GM19025 (cell line): ENCODE data around the gene MARCOL.

ENCODE experiments used
- ATAC-seq: cut with Tn5 transposase; IDR thresholded peaks from one replicate; pipeline ENCODE4 v1.9.1; 2021; ENCODE audit warnings: mild to moderate bottlenecking, low read depth, moderate library complexity; ENCODE audit not compliant: unreplicated experiment

MARCOL gene

GRCh38 chr5:148238418-148238794 is at the start of gene MARCOL:
TSS of gene MARCOL (plus strand) at chr5:148238525. CDS start at chr5:148238598, 73 bp downstream.
- no peak for ATAC-seq

DNA sequence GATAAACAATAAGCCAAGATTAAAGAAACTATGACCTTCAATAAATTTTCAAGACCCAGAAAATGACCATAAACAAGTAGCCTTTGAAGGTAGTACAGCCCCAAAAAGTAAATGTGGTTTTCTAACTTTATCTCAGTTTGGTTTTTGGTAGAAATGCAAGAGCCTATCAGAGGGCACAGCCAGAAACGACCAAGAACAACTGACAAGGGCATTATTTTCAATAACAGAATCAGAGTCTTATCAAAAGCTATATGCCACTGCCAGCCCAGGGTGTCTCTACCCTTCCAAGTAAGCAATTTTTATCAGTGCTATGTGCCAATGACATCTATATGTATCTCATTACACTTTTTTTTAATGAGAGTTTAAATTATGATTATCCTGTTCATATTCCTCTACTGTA is 47.3 kb upstream of the MARCOL start:
- ATAC-seq, result no peak

DNA sequence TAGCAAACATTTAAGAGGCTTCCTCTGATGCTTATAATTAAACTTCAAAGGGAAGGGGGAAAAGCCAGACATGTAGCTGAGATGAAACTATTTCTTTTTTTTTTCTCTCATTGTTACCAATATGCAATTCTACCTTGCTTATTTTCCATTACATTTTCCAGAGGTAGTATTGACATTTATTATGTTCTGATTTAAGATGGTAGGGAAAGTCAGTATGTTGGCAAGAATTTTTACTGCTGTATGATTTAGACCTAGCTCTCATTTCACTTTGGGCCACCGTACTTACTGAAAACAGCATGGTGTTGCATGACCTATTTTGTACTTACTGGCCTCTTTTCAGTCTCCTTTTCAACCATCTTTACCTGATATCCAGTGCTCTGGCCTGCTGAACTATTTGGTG is 45.1 kb upstream of the MARCOL start:
- no peak for ATAC-seq

DNA sequence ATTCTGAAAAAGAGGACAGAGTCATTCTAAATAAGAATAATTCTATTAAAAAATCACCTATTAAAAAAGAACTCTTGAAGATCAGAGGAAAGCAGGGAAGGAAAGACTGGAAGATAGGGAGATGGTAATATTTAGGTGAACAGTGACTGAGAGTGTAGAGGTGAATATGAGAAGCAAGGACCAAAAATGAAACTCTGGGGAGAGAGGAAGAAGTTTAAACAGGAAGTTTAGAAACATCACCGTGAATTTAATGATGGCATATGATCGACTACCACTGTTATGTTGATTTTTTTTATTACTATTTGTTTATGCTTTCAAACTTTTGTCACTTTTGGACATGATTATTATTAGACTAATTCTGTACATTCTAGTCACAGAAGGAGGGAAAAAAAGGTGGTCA is 37.2 kb upstream of the MARCOL start:
- ATAC-seq, result no peak

GRCh38 chr5:148202531-148203203 is 35.7 kb upstream of the MARCOL start, which contains the start of gene SPINK6:
TSS of gene SPINK6 (plus strand) at chr5:148203042. CDS start at chr5:148203097, 55 bp downstream.
- ATAC-seq, result no peak

GRCh38 chr5:148205044-148205806 is 33.1 kb upstream of the MARCOL start:
- ATAC-seq, result no peak

DNA sequence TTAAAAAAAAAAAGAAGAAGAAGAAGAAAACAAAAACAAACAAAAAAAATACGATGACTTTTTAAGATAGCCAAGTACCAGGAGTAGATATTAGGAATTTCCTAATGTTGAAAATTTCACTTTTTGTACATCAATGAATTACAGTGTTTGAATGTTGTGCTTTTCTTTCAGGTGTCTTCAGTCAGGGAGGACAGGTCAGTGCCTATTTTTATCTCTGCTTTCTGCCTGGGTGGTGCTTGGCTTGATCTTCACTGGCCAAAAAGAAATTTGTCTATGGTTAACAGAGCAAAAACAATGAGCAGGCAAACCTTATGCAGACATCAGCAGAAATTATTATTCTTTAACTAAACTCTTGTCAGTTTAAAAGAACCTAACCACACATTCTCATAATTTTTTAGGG is 32.5 kb upstream of the MARCOL start:
- ATAC-seq, result no peak

DNA sequence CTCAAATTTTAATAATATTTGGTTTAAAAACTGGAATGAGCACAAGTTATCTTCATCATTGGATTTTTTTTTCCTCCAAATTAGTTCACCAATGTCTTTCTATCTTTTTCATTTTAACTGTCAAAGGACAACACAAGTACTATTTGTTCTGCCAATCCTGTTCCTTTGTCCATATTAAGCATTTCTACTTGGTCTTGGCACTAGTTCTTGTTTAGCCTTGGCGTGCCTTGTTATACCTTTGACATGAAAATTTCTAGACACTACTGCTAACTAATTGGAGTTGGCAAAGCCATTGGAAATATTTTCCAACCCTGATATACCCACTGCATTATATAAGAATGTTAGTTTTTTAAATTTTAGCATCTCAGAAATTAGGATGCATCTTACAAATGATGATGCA is 31.7 kb upstream of the MARCOL start:
- no peak for ATAC-seq

DNA sequence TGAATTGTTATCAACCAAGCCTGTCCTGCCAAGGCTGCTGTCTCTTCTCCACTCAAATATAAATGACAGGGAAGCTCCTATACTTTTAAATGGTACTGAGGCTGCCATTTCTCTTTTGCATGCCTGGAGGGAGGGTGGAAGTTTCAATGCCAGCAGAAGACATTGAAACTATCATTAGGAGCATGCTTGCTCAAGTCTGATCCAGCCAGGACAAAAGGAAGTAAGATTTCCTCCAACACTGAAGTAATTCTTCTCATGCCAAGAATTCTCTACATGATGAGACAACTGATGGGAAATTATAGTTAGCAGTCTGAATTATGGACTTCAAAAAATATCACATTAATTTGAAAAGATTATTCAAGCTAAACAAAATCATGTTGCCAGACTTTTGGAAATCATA is 30.1 kb upstream of the MARCOL start:
- no peak for ATAC-seq

GRCh38 chr5:148209151-148209770 is 29.1 kb upstream of the MARCOL start:
- no peak for ATAC-seq

DNA sequence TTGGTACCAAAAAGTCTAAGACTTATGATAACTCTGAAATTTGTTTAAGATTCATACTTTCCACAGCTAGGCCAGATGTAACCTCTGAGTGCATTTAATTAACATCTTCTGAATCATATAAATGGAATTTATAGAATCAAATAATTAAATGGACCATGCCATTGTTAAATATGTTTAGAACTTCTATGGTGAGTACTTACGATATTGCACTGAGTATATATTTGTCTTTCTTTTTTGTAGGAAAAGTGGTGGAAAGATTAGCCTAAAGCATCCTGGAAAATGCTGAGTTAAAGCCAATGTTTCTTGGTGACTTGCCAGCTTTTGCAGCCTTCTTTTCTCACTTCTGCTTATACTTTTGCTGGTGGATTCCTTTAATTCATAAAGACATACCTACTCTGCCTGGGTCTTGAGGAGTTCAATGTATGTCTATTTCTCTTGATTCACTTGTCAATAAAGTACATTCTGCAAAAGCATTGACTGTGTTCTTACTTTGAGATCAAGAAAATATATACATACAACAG is 23.6 kb upstream of the MARCOL start:
- ATAC-seq, result no peak

DNA sequence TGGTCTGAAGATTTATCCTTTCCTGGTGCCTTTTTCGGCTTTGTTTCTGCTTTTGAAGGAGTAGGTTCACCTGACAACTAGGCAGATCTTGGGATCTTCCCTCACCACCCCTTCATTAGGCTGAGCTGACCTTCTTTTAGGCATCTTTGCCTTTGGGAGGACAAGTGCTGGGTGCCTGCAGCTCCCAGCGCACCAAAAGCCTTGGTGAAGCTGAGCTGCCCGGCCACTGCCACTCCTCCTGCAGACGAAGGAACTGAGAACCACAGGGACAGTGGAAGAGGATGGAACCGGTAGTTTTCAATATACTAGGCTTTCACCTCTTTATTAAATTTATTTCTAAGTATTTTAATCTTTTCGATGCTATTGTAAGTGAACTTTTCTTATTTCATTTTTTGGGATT is 16.8 kb upstream of the MARCOL start:
- no peak for ATAC-seq

DNA sequence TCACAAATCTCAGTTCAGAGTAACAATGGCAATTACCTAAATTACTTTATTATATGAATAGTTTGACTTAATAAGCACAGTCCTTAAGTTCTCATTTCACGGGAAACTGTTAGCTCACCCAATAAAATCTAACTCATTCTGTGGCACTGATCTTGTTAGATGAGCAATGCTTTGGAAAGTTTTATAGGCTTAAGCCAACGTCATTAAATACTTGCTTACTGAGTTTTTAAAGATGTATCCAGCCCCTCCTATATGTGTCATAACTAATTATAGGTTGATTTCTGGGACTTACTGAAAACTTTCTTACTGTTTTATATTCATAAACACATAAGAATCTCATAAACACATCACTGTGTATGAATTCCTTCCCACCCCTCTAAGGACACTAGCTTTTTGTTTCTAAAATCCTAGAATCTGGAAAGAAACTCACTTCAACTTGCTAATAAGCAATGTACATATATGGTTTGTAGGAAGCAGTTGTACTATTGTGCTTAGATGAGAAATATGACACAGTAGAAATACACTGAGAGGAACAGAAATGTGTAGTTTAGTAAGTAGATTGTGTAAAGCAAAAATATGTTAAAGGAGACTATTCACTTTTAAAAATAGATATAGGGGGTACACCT is 14.1 kb upstream of the MARCOL start:
- ATAC-seq, result no peak

DNA sequence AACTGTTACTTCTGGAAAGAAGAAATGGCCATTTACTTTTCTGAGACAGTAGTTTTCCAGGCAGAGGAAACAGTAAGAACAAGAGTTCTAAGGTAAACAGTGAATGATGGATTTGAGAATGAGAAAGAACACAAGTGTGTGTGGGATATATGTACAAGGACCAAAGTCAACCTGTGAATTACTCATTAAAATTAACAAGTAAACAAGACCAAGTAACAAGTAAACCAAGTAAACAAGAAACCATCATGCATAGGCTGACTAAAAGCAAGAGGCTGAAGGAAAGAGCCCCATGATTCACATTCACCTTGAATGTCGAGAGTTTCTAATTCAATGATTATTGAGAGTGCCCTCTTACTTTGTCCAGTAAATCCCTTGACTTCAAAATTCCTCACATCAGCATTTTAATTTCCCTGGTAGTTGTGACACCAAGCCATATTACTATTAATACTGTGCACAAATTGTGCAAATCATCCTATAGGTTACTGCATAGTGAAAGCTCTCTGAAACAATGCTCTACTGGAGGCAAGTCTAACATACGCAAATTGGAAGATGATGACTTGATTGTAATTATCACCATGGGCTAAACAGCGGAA is 9.8 kb upstream of the MARCOL start:
- ATAC-seq, result no peak

DNA sequence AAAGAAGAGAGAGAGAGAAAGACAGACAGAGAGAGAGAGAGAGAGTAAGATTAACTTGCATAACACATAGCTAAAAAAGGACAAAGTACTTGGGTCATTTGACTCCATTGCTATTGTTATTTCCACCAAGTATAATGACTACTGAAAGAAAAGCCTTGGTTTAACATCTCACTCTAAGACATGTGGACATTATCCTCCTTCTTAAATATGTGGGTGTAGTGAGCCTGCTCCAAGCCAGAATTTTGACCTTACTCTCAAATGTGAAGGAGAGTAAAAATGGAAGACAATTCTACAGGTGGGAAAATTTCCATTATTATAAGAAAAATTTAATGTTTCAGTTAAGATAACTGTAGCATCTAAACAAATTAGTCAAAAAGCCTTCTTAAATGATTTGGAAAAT is 8.5 kb upstream of the MARCOL start:
- ATAC-seq, result no peak

GRCh38 chr5:148230240-148230639 is 8.1 kb upstream of the MARCOL start:
- no peak for ATAC-seq

GRCh38 chr5:148237785-148238417 is 424 bp upstream of the MARCOL start:
- no peak for ATAC-seq

GRCh38 chr5:148248894-148249293 is 10.6 kb downstream of the MARCOL start:
- no peak for ATAC-seq

DNA sequence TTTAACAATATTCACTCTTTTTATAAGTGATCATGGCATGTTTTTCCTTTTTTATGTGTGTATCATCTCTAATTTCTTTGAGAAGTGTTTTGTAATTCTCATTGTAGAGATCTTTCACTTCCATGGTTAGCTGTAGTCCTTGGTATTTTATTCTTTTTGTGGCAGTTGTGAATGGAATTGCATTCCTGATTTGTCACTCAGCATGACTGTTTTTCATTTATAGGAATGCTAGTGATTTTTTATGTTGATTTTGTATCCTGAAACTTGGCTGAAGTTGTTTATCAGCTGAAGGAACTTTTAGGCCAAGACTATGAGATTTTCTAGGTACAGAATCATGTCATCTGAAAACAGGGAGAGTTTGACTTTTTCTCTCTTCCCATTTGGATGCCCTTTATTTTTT is 17.1 kb downstream of the MARCOL start:
- no peak for ATAC-seq

- no peak for ATAC-seq
These were observed 21.0 kb downstream of the MARCOL start for GRCh38 chr5:148259288-148259687.
